HG03354 (cell line): ENCODE measurements around the gene BIN2.
"Not testable (repeated sequence)": the region's sequence is repeated elsewhere in the genome, so short reads cannot be mapped to it uniquely, and the experiment has no call there.

Source experiments
- ATAC-seq: cut with Tn5 transposase; IDR thresholded peaks from one replicate; pipeline ENCODE4 v1.9.1; 2021; ENCODE audit warnings: mild to moderate bottlenecking; ENCODE audit not compliant: unreplicated experiment, poor library complexity, severe bottlenecking

The BIN2 gene

DNA sequence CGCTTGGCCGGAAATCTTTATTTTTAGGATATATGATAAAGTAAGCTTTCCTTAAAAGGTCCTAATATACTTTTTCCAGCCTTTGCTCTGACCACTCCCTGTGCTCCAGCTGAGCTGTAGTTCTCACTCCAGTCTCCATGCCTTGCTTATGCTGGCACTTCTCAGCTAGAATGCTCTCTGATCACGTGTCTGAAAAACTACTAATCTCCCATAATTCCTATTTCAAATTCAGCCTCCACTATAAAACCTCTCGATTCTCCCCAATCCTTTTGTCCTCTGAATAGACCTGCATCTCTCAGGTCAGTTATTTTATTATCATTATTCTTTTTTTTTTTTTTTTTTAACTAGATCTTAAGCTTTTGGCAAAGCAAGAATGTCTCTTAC lies 3.7 kb downstream of the BIN2 start:
- no peak for ATAC-seq

DNA sequence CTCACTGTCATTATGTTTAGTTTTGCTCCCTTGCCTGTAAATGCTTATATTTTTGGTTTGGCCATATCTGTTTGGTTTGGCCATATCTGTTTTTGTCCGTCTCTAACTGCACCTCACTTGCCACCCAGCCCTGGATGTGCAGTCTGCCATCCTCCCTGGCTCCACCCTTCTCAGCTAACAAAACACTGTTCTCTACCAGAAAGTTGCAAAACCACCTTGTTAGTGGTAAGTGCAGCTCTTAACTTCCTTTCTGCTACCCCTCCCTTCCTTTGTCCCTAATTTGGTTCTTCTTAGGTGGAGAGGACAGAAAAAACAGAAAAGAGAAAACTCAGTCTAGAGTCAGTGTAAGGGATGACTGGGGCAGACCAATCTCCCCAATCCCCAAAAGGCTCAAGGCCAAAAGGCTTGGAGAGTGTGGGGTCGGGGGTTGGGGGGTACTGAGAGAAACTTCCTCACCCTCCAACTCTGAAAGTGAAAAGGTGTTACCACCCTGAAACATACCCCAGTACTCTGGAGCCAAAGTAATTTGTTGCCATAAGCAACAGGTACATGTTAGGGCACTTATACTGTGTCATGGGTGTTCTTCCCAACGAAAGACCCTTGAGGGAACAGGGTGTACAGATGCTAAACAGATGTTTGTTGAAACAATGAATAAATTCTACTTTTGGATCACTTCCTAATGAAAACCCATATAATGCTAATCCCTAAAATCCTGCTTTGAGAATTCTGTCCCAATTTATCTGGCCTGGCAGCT lies 5.0 kb downstream of the BIN2 start:
- no peak for ATAC-seq

GRCh38 chr12:51318057-51318806 lies 5.7 kb downstream of the BIN2 start:
- ATAC-seq: not testable (repeated sequence)

DNA sequence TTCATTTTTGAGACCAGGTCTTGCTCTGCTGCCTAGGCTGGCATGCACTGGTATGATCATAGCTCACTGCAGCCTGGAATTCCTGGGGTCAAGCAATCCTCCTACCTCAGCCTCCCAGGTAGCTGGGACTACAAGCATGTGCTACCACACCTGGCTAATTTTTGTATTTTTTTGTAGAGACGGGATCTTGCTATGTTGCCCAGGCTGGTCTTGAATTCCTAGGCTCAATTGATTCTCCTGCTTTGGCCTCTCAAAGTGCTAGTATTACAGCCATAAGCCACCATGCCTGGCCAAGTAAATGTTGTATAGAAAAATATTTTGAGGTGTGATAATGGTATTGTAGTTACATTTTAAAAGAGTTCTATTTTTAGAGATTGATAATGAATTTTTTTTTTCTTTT lies 12.6 kb downstream of the BIN2 start:
- ATAC-seq: no peak

- ATAC-seq: no peak
Measured at GRCh38 chr12:51307655-51308593, 16.1 kb downstream of the BIN2 start.

DNA sequence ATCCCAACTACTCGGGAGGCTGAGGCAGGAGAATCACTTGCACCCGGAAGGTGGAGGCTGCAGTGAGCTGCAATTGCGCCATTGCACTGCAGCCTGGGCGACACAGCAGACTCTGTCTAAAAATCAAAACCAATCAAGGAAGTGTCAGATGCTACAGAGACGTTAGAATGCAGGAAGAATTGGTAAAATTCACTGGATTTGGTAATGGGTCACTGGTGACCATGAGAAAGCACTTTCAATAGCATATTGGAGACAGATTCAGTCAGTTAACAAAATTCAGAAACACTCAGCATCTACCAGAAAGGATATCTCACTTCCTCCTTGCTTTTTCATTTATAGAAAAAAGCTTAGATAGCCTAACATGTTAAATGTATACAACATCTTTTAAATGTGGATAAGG lies 17.5 kb downstream of the BIN2 start:
- no peak for ATAC-seq

GRCh38 chr12:51300768-51301167 lies 23.2 kb downstream of the BIN2 start:
- not testable (repeated sequence) for ATAC-seq

DNA sequence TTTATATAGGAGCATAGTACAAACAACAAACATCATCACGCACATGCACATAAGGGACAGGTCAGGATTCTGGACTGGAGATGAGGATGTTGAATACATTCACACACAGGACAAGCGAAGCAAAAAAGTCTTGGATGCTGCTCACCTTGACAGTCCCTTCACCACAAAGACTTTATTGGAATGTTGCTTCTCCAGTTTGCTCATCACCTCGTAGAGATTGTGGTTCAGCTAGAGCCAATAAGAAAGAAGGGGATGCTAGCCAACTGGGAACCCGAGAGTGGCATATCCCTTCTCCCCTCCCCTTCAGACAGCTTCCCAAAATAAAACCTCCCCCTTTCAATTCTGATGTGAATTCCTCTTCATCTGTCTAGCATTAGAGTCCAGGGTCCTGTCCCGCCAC lies 28.3 kb downstream of the BIN2 start:
- ATAC-seq: no peak

- ATAC-seq: not testable (repeated sequence)
Measured at GRCh38 chr12:51294097-51294496, 29.9 kb downstream of the BIN2 start.

DNA sequence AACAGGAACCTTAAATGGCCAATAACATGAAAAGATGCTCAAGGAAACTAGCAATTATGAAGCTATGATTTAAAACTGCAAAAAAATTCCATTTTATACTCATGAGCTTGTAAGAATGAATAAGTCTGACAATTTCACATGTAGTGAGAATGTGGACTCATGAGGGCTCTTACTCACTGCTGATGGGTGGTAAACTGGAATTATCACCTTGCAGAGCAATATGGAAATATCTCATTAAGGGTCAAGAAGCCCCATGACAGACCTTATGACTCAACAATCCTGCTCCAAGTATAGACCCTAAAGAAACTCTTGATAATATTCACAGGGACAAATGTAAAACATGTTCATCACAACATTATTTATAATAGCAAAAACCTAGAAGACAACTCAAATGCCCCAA lies 30.3 kb downstream of the BIN2 start:
- ATAC-seq: no peak

- not testable (repeated sequence) for ATAC-seq
Measured at GRCh38 chr12:51291603-51292513, 32.1 kb downstream of the BIN2 start.

DNA sequence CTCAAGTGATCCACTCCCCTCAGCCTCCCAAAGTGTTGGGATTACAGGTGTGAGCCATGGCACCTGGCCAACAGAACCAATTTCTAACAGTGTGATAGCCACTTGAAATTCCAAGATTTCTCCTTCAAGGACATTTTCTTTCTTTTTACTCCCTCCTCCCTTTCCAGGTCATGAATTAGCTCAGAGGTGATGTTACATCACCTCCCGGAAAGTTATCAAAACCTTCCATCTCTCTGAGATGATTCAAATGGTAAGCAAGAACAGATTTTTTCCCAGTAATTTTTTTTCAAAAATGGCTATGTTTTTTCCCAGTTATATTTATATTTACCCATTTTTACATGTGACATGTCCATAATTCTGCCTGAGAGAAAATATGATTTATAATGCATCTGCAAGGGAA lies 38.1 kb downstream of the BIN2 start:
- ATAC-seq: no peak

DNA sequence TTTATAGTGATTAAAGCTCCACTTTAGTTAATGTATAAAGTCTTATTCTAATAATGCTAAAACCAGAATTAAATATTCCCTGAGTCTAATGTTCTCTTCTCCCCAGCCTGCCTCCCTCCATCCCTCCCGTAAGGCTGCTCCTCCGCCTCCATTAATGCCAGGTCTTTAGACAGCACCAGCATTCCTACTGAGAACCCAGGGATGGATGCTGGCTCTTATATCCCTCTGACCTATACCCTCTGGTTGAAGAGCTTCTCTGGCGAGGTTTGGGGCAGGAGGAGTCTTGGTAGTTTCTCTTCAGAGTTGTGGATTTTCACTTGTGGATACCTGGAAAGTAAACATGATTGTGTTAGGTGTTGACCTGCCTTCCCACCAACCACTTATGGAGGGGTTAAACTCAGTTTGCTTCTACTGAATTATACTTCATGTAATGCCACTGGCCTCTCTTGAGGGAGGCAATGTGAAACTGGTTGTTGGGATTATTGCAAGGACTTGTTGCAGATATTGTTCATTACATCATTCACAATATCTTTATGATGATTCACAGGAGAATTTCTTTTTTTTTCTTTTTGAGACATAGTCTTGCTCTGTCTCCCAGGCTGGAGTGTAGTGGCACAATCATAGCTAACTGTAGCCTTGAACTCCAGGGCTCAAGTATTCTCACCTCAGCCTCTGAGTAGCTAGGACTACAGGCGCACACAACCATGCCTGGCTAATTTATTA lies 42.6 kb downstream of the BIN2 start:
- no peak for ATAC-seq

- ATAC-seq: no peak
Measured at GRCh38 chr12:51275088-51275487, 48.9 kb downstream of the BIN2 start.

DNA sequence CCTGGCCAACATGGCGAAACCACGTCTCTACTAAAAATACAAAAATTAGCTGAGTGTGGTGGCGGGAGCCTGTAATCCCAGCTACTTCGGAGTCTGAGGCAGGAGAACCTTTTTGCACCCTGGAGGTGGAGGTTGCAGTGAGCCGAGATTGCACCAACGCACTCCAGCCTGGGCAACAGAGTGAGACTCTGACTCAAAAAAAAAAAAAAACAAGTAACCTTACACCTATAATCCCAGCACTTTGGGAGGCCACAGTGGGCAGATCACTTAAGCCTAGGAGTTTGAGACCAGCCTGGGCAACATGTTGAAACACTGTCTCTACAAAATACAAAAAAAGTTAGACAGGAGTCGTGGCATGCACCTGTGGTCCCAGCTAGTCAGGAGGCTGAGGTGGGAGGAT lies 51.2 kb downstream of the BIN2 start:
- ATAC-seq: not testable (repeated sequence)

GRCh38 chr12:51270951-51271518 lies 52.9 kb downstream of the BIN2 start:
- ATAC-seq: no peak

- ATAC-seq: peak; percentile 68
Measured at GRCh38 chr12:51270067-51270950, 53.7 kb downstream of the BIN2 start, which contains the start of gene SMAGP. Gene SMAGP (minus strand): TSS chr12:51270415. CDS start chr12:51269278, 1,137 bp downstream.
